ENCODE data around the gene CLDN14.
"Not testable (repeated sequence)": the region's sequence is repeated elsewhere in the genome, so short reads cannot be mapped to it uniquely, and the experiment has no call there.

CLDN14 gene

DNA sequence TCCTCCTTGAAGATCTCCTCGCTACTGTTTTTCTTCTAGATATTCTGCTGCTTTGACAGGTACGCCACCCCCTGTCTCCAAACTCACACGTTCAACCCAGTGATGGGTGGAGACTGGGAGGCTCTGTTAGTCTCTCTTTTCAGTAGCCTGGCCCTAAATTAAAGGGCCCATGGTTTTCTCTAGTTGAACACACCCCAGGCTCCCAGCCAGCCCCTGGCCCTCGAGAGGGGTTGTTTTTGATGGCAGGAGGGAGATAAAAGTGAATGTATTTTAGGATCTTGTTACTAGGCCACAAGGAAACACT lies 21.6 kb upstream of the CLDN14 start:
- DNase-seq (ENCODE audit: low read depth) = no peak

GRCh38 chr21:36499578-36500471 lies 19.9 kb upstream of the CLDN14 start:
- no peak for DNase-seq (ENCODE audit: low read depth)

GRCh38 chr21:36494557-36494956 lies 14.6 kb upstream of the CLDN14 start:
- no peak for DNase-seq (ENCODE audit: low read depth)

DNA sequence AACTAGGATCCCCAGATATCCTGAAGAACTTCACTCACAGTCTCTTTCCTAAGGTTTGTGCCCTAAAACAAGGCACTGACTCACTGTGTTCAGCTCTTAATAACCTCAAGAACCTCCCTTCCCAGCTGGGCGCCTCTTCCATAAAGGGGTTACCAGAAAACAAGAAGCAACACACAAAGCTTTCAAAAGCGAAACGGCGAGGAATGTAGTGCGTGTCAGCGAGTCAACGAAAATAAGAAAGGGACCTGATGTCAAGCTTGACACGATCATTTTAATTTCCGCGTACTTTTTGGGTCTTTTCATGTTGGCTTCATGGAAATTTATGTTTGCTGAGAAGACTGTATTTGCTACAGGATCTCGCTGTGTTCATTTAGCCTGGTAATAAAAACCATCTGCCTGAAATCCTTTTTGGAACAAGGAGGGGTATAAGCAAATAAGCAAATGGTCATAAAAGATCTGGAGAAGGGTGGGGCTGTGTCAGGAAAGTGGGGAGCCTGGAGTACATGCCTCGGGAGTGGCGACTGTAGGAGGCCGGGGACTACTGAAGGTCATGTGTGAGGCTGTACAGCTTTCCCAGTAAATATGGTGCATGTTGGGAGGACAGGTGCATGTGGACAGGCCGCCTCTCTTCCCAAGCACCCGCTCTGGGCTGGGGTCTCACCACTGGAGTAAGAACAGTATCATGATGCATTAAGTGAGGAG lies 11.4 kb upstream of the CLDN14 start:
- DNase-seq (ENCODE audit: low read depth) = peak; percentile 22

GRCh38 chr21:36489776-36490165 lies 9.8 kb upstream of the CLDN14 start:
- no peak for DNase-seq (ENCODE audit: low read depth)

GRCh38 chr21:36489103-36489775 lies 9.3 kb upstream of the CLDN14 start:
- DNase-seq (ENCODE audit: low read depth) = no peak

- no peak for DNase-seq (ENCODE audit: low read depth)
Measured at GRCh38 chr21:36487641-36488307, 7.9 kb upstream of the CLDN14 start.

DNA sequence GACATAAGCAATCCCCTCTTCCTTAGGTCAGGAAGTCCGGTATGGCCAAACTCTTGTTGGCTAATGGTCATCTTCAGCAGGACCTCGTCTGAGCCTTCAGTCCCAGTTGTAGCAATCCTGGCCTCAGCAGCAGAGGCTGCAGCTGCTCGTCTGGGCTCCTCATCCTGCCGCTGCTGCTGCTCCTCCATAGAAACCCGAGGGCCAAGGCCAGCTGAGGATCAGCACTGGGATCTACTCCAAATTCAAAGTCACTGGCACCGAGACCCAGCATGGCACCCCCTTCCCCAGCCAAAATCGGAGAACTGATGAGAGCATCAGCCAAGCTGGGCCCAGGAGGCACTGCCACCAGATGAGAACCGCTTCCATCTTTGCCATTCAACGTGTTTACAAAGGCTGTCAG lies 6.3 kb upstream of the CLDN14 start:
- DNase-seq (ENCODE audit: low read depth) = no peak

DNA sequence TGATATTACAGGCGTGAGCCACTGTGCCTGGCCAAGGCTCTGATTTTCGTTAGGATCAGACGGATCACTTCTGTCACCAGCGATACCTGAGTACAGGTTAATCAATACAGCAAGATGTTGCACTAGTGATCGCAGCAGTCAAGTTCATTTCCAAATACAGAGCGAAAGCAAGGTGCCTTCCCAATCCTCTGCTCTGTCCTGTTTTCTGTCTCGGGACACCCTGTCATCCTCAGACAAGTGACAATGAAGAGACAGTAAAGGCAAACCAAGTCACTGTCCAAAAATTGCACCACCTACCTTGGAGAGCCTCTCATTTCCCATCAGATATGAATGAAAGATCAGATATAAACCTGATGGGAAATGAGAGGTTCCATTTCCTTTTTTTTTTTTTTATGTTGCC lies 5.6 kb upstream of the CLDN14 start:
- DNase-seq (ENCODE audit: low read depth) = no peak

DNA sequence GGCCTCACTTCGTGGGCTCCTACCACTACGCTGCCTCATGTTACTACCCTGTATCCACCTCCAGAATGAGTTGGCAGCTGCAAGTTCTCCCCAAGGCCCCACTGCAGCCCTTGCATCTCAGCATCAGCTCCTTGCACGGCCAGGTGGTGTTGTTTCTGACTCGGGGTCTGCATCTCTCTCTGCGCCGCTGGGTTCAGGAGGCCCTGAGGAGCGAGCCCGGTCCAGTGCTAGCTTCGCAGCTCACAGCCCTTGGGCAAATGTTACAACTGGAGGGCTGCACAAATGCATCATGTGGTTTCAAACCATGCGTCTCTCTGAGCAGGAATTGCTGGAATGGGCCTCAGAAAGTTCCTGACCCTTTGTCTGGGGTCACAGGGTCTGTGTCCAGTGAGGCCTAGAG lies 3.2 kb upstream of the CLDN14 start:
- no peak for DNase-seq (ENCODE audit: low read depth)

GRCh38 chr21:36482673-36483072 lies 2.8 kb upstream of the CLDN14 start:
- no peak for DNase-seq (ENCODE audit: low read depth)

DNA sequence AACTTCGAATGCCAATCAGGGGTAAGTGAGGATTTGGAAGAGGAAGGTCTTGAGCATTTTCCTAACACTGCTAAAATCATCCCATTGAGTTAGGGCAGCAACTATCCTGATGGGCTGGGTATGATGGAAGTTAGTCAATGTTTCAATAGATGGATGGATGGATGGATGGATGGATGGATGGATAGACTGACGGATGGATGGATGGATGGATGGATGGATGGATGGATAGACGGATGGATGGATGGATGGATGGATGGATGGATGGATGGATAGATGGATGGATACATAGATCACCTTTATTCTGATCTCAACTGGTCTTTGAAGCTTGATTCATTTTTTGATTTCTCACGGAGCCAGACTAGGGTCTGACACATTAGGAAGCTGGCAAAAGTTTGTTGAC lies 2.3 kb upstream of the CLDN14 start:
- DNase-seq (ENCODE audit: low read depth) = no peak

DNA sequence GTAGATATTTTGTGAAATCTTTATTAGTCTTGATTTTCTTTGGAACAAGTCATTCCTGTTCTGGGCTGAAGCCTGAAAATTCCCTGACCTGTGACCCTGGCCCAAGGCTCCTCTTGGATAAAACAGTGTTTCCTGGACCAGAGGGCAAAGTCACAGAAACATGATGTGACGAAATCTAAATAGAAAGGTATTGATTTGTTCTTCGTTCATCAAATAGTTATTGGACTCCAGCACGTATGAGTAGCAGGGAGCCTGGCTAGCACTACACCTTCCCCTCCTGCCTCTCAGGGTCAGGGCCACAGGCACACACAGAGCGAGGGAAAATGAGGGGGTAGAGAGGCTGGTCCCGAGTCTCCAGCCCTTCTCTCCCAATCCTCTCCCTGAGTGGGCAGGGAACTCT lies 1.7 kb upstream of the CLDN14 start:
- no peak for DNase-seq (ENCODE audit: low read depth)

GRCh38 chr21:36480618-36481017 lies 696 bp upstream of the CLDN14 start:
- DNase-seq (ENCODE audit: low read depth) = no peak

- DNase-seq (ENCODE audit: low read depth) = no peak
Measured at GRCh38 chr21:36478941-36479340, 981 bp downstream of the CLDN14 start.

GRCh38 chr21:36478207-36478701 lies 1.7 kb downstream of the CLDN14 start:
- peak; percentile 9 for DNase-seq (ENCODE audit: low read depth)

DNA sequence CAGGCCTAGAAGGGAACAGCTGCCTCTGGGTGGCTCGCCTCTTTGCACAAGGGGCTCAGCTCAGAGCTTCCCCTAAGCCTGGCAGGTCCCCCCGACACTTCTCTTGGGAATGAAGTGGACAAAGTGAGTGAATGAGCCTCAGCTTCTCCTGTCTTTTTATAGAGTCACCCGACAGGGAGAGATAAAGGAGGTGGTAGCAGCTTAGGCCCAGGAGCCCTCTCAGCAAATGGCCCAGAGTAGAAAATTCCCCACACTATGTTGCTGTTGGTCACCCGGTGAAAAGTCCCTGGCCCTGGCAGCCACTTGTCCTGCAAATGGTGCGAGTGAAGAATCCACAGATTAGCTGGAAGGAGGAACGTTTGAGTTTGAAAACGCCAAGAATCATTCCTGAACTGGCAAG lies 2.4 kb downstream of the CLDN14 start:
- no peak for DNase-seq (ENCODE audit: low read depth)

DNA sequence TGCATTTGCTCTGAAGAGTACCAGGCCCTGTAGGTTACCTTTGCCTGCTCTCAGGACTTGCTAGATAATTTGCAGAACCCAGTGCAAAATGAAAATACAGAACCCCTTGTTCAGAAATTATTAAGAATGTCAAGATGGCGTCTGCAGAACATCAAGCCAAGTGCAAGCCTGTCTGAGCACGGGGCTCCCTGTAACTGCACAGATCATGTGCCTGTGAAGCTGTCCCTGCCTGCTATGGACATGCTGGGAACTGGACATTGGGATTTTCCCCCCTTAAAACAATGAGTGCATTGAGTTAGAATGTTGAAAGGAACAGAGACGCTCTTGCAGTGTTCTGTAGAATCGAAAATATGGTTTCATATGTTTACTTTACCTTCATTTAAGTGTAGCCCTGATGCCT lies 2.9 kb downstream of the CLDN14 start:
- DNase-seq (ENCODE audit: low read depth) = no peak

DNA sequence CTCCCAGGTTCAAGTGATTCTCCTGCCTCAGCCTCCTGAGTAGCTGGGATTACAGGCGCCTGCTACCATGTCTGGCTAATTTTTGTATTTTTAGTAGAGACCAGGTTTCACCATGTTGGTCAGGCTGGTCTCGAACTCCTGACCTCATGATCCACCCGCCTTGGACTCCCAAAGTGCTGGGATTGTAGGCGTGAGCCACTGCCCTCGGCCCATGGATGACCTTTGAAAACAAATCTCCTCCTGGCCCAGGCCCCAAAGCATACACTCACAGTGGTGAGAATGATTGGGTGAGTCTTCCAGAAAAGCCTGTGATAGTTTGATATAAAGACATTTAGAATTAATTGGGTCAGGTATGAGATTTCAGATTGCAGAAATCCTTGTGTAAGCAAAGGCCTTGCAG lies 3.4 kb downstream of the CLDN14 start:
- not testable (repeated sequence) for DNase-seq (ENCODE audit: low read depth)

DNA sequence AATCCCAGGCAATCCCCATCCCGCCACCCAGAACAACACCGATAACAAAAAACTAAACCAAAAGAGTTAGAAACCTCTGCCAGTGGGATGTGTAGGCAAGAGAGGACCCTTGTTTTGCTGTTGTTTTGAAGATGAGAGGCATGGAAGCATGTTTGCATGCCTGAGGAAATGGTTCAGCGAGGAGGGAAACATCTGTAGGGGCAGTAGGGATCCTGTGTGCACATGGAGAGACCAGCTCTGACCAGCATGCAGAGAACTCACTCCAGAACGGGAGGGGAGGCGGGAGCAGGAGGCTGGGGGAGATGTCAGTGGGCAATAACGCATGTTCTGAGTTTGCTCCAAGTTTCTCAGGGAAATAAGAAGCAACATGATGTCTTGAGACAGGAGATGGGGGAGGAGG lies 5.3 kb downstream of the CLDN14 start:
- no peak for DNase-seq (ENCODE audit: low read depth)

DNA sequence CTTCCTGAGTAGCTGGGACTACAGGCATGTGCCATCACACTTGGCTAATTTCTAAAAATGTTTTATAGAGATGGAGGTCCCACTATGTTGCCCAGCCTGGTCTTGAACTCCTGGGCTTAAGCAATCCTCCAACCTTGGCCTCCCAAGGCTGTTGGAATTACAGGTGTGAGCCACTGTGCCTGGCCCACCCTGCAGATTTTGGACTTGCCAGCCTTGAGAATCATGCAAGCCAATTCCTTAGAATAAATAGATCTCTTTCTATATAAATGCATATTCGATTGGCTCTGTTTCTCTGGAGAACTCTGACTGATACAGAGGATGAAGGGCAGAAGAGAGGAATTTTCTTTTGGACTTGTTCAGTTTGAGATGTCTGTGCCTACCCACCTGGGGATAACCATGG lies 6.7 kb downstream of the CLDN14 start:
- DNase-seq (ENCODE audit: low read depth) = no peak

GRCh38 chr21:36472377-36472776 lies 7.5 kb downstream of the CLDN14 start:
- DNase-seq (ENCODE audit: low read depth) = no peak

Measured in fibroblast of the conjunctiva (primary cell).